PFSK-1 (cell line): ENCODE data around the gene CTNNBL1.

Experiments used
- POLR2AphosphoS5 ChIP-seq: IDR thresholded peaks from 2 replicates; pipeline ENCODE4 v1.6.1; 2012; ENCODE audit warnings: low read depth, mild to moderate bottlenecking, control low read depth, low read length, moderate library complexity
- REST ChIP-seq, 2 experiments: IDR thresholded peaks; 2 replicates each; pipeline versions ENCODE4 v1.6.1 to v1.8.0; 2011 to 2012; ENCODE audit warnings: low read depth in 2 of 2, low read length in 2 of 2, control low read depth in 1 of 2, inconsistent platforms in 1 of 2, mild to moderate bottlenecking in 1 of 2, moderate library complexity in 1 of 2; ENCODE audit not compliant: insufficient read depth in 1 of 2
- SIN3A ChIP-seq: IDR thresholded peaks from 2 replicates; pipeline ENCODE4 v1.6.1; 2012; ENCODE audit warnings: mild to moderate bottlenecking, low read length, moderate library complexity, borderline replicate concordance; ENCODE audit not compliant: insufficient read depth
- TAF1 ChIP-seq: IDR thresholded peaks from 2 replicates; pipeline ENCODE4 v1.6.1; 2012; ENCODE audit warnings: low read length, control low read depth, borderline replicate concordance; ENCODE audit not compliant: insufficient read depth

DNA sequence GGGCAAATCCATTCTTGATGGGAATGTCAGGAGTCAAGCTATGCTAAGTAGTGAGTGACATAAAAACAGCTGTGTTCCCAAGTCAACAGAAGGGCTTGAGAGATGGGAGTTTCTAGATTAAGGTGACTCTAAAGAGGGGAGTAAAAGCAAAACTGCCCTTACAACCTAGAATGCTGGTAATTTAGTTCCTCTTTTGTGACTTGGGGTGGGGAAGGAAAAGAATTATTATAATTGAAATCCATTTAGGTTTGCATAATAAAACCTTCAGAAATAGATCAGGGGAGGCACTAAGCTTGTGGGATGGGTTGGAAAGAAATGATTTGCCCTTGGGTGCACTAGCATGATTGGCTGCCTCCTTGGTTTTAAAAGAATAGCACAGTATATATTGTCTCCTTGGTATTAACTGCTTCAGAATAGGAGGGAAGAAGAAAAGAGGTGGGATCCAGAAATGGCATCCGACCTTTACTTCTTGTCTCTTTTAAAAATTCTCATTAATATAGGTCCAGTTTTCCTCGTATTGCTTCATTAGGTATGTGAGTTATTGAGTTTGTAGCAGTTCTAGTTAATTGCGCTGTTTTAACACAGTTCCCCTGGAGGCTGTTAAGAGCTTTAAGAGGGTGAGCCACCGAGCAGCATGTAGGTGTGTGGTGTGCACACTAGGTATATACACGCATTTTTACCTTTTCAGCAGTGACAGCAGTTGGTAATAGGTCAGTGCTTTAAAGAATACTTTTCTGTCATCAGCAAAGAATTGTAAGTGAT is 113.8 kb downstream of the CTNNBL1 start:
- no peak for TF ChIP-seq REST (IDR thresholded peaks at IDR 0.05; ENCODE audit: insufficient read depth in 1 of 2, low read depth in 2 of 2, low read length in 2 of 2)
- no peak for TF ChIP-seq SIN3A
- TF ChIP-seq POLR2AphosphoS5: no peak
- no peak for TF ChIP-seq TAF1
